HG02970 (cell line): Measurements from ENCODE around the gene DCST2.

Source experiments
- ATAC-seq: cut with Tn5 transposase; IDR thresholded peaks from one replicate; pipeline ENCODE4 v1.9.1; 2021; ENCODE audit warnings: mild to moderate bottlenecking, moderate library complexity, moderate number of reproducible peaks; ENCODE audit not compliant: unreplicated experiment, low FRiP score

The DCST2 gene

GRCh38 chr1:155012026-155012546 is 21.5 kb downstream of the DCST2 start:
- no peak for ATAC-seq

DNA sequence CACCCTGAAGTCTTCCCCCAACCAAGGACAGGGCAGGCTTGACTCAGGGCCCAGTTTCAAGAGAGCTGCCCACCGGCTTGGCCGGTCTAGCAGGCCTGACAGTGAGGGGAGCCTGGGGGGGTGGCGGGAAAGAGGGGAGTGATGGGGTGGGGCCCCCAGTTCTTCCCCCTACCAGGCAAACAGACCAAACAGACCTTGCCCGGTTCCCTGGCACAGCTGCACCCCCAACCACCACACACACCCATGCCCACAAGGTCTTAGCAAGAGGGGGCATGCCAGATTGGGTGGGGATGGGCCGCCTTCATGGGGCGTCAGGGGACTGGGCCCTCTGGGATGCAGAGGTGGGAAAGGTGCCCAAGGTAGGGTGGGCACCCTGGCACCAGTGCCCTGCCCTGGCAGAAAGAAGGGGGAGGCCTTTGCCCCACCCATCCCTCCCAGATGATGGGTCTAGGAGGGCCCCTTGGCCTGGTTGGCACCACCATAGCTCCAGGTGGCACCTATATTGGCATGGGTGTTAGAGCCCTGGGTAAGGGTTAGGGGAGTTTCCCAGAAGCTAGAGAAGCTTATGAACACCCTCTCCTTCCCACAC is 22.1 kb downstream of the DCST2 start:
- no peak for ATAC-seq

DNA sequence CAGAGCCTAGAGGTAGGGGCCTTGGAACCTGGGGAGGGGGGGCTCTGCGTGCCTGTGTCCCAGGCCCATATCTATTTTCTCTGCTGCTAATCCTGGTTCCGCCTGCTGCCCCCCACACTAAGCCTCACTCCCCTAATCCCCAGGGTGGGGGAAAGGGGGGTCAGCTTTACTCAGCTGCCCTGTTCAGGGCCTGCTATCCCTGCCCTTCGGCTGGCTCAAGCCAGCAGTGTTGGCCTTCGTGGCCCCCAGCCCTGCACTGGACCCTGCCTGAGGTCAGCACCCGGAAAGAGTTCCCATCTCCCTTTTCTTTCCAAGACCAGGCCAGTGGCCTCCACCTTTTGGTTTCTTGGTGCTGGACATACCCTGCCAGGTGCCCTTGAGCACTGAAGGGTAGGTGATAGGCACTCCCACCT is 22.6 kb downstream of the DCST2 start:
- ATAC-seq, result no peak

- no peak for ATAC-seq
Observed at GRCh38 chr1:155010211-155010918, 23.2 kb downstream of the DCST2 start.

DNA sequence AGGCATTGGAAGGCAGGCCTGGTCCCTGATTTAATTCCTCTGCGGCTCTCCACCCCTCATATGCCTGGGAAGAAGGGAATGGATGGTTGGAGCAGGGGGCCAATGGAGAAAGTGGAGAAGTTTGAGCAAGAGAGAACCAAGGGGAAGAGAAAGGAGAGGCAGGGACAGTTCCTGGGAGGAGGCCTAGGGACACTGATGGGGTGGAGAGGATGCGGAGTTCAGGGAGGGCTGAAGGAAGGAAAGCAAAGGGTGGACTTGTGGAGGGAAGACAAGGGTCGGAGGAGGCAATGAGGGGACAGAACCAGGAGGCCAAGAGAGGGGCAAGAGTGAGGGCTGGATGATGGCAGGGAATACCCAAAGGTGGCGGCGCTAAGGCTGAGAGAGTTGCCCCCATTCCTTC is 23.8 kb downstream of the DCST2 start:
- no peak for ATAC-seq

DNA sequence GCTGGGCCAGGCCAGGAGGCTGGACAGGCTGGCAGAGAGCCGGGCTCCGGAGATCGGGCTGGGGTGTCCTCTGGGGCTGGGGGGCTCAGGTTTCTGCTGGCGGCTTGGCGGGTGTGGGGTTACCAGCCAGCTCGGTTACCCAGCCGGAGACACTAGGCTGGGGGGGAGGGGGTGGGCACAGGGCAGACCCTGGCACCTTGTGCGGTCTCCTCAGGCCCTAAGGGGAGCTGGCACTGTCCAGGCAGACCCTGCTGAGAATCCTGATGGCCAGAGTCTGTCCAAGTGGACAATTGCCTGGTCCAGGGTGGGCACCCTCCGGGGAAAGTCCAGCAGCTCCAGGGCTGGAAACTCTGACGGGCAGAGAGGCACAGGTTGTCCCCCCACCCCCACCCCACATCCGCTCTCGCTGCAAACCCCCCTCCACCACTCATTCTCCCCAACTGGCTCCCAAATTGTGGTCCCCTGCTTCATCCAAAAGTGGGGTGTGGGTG is 24.3 kb downstream of the DCST2 start:
- ATAC-seq, result no peak

- no peak for ATAC-seq
Observed at GRCh38 chr1:155008015-155008941, 25.3 kb downstream of the DCST2 start.

GRCh38 chr1:155007251-155007828 is 26.2 kb downstream of the DCST2 start:
- ATAC-seq, result no peak

DNA sequence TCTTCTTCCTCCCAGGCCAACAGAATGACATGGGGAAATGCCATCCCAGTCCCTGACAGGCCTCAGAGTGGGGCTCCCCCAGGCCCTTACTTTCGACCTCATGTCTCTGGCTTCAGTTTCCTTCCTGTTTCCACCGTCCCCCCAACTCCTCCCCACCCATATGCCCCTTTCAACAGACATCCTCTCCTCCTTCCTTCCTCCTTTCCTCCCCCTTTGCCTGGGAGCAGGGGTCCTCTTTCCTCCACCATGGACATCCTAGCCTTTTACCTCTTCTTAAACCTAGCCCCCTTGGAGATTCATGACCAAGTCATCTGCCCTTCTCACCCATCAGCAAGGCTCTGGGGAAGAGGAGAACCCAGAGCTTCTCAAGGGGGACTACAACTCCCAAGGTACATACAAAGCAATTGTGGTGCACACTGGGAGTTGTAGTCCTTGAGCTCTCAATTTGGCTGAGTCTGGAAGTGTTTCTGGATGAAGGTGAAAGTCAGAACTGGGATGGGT is 26.9 kb downstream of the DCST2 start:
- no peak for ATAC-seq

GRCh38 chr1:155005076-155006011 is 28.2 kb downstream of the DCST2 start:
- no peak for ATAC-seq

GRCh38 chr1:155004352-155005075 is 29.1 kb downstream of the DCST2 start:
- no peak for ATAC-seq

DNA sequence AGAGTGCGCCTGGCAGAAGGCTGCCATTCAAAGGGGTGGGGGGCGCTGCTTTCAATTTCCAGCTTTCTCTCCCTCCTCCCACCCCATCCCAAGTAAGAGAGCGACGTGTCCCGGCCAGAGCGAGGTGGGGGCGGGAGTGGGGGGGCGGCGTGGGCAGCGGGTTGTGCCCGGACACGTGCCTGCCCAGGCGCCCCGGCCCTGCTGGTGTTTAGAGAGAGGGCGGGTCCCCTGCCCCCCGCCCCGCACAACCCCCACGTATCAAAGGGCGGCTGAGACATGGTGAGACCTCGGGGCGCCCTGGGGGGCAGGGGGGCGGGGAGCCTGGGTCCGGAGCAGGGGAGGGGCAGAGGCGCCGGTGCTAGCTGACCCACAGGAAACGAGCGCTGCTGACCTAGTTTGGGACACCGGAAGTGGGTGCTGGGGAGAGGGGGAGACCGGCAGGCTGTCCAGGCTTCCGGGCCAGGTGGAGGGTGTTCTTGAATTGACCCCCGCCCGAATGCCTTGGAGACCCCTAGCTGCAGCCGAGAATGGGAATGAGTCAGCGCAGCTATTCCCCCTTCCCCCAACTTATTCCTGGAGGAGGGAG is 29.7 kb downstream of the DCST2 start:
- no peak for ATAC-seq

GRCh38 chr1:155003227-155003765 is 30.3 kb downstream of the DCST2 start:
- no peak for ATAC-seq

DNA sequence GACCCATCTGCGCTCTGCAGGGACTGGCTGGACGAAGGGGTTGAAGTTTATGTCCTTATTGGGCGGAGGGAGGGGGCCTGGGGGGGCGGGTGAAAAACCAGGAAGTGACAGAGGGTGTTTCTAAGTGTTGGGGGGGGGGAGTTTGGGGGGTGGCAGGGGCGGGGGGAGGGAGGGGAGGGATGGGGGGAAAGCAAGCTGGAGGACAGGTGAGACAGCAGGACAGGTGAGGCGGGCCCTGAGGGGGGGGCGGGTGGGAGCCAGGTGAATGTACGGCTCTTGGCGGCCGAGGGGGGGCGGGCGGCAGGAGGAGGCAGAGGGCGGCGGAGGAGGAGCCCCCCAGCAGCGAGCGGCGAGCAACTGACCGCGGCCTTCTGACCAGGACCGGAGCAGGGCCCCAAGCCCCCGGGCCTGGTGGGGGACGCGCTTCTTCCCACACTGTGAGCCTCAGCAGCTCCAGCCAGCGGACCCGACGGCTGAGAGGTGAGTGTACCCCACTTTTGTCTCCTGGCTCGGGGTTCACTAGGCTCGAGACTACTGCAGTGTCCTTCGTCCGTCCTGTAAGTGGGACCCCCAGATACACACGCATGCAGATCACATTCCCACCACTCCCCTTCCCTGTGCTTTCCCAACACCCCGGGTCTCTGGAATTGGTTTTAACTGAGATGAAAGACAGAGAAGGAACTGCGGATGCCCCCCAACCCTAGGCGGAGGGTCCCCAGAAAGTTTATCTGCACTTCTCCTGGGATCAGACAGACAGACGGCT is 30.9 kb downstream of the DCST2 start, which contains the start of gene ZBTB7B:
TSS of gene ZBTB7B (plus strand) at position 339 of the 763 bp plus-strand sequence. CDS start 11,859 bp downstream, outside the sequence.
- no peak for ATAC-seq

- ATAC-seq, result peak; percentile 51
Observed at GRCh38 chr1:155001675-155002463, 31.7 kb downstream of the DCST2 start.

GRCh38 chr1:155001425-155001674 is 32.2 kb downstream of the DCST2 start:
- ATAC-seq, result no peak
